Activated CD4-positive, alpha-beta T cell treated with anti-CD3 and anti-CD28 coated beads for 1 hour (primary cell): Measurements from ENCODE around the gene SLC35F4.
"Not testable (repeated sequence)": the region's sequence is repeated elsewhere in the genome, so short reads cannot be mapped to it uniquely, and the experiment has no call there.

Experiments
- DNase-seq: peaks from one replicate; pipeline ENCODE4 v3.0.0-alpha.2; 2020

SLC35F4 gene

GRCh38 chr14:57714487-57714931 lies 151.4 kb downstream of the SLC35F4 start:
- DNase-seq, result no peak

GRCh38 chr14:57712698-57713097 lies 153.2 kb downstream of the SLC35F4 start:
- DNase-seq, result no peak

GRCh38 chr14:57712102-57712501 lies 153.8 kb downstream of the SLC35F4 start:
- no peak for DNase-seq

DNA sequence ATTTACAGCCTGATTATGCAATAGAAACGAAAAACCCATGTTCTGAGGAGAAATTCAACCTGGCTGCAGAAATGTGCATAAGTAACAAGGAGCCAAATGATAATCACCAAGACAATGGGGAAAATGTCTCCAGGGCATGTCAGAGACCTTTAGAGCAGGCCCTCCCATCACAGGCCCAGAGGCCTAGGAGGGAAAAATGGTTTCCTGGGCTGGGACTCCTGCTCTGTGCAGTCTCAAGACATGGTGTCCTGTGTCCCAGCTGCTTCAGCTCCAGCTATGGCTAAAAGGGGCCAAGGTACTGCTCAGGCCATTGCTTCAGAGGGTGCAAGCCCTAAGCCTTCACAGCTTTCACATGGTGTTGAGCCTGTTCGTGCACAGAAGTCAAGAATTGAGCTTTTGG lies 156.0 kb downstream of the SLC35F4 start:
- no peak for DNase-seq

DNA sequence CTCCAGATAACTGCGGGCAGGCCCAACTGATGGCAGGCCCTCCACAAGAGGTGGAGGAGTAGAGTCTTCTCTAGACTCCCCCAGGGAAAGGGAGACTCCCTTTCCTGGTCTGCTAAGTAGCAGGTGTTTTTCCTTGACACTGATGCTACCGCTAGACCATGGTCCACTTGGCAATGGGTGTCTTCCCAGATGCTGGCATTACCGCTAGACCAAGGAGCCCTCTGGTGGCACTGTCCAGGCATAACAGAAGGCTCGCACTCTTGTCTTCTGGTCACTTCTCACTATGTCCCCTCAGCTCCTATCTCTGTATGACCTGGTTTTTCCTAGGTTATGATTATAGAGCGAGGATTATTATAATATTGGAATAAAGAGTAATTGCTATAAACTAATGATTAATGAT lies 156.8 kb downstream of the SLC35F4 start:
- DNase-seq, result not testable (repeated sequence)

GRCh38 chr14:57707219-57707618 lies 158.7 kb downstream of the SLC35F4 start:
- DNase-seq, result no peak

GRCh38 chr14:57704763-57705162 lies 161.1 kb downstream of the SLC35F4 start:
- no peak for DNase-seq

- no peak for DNase-seq
Observed at GRCh38 chr14:57699947-57700346, 165.9 kb downstream of the SLC35F4 start.

DNA sequence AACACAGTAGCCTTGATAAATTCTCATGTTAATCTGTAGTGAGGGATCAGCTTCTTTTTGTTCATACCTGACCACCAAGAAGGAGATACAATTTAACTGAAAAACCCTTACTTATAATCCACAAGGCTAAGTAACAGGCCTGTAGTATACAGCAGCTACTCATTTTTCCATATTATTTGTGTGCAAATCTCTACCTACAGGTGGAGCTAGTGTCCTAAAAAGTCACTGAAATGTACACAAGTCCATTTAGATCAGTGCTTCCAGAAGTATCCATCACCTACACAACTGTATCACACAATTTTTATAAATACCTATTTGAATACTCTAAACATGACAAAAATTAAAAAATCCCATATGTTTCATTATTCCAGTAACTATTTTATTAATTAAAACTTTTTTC lies 173.2 kb downstream of the SLC35F4 start:
- DNase-seq, result no peak

GRCh38 chr14:57687416-57687815 lies 178.5 kb downstream of the SLC35F4 start:
- DNase-seq, result no peak

DNA sequence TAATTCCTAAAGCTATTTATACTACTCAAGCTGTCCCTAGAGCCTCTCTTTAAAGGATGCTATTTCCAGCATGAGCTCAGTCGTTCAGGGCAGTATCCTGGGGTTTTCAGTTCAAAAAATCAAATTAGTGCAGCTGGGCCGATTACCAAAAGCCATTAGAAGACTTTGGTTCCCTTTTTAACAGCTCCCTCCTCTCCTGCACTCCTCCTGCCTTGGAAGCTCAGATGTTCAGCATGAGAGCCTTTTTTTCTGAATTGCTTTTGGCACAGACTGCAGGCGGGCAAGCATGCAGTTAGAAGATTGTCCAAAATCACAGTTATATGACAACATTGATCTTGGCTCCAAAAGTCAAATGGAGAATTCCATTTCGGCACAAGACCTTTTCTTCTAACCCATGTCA lies 179.6 kb downstream of the SLC35F4 start:
- DNase-seq, result no peak

GRCh38 chr14:57671021-57671420 lies 194.9 kb downstream of the SLC35F4 start:
- no peak for DNase-seq

DNA sequence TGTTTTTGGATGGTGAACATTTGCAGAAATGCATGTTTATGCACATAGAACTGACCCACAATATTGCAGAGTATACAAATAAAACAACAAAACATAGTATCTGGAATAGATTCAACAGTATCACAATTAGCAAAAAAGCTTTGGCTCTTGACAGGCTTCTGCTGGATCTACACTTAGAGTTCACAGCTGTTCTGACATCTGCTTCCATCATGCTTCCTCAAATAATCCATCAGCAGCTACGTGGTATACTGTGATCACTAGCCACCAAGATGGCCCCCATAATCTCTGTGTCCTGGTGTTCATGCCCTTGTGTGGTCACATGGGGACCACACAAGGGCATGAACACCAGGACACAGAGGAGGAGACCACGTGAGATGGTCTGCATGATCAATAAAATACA lies 205.7 kb downstream of the SLC35F4 start:
- DNase-seq, result no peak

- DNase-seq, result no peak
Observed at GRCh38 chr14:57659052-57659451, 206.8 kb downstream of the SLC35F4 start.

- DNase-seq, result no peak
Observed at GRCh38 chr14:57657487-57657886, 208.4 kb downstream of the SLC35F4 start.

GRCh38 chr14:57656853-57657252 lies 209.0 kb downstream of the SLC35F4 start:
- no peak for DNase-seq

- no peak for DNase-seq
Observed at GRCh38 chr14:57652769-57653168, 213.1 kb downstream of the SLC35F4 start.

DNA sequence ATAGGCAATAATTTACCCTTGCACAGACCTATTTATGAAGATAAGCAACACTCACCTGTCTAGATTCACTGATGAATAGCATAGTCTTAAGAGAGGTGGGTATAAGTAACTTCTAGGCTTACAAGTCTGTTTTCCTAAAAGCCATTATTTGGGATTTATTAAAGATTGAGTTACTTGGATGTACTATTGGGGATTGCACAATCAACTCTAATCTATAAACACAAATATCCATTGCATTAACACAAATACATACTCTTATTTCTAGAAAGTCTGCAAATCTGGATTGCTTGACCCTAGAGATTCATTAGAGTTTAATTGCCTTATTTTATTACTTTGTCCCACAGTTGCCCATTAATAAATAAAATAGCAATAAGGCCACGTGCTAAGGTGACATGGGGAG lies 224.1 kb downstream of the SLC35F4 start:
- DNase-seq, result no peak

- no peak for DNase-seq
Observed at GRCh38 chr14:57640036-57640435, 225.9 kb downstream of the SLC35F4 start.

DNA sequence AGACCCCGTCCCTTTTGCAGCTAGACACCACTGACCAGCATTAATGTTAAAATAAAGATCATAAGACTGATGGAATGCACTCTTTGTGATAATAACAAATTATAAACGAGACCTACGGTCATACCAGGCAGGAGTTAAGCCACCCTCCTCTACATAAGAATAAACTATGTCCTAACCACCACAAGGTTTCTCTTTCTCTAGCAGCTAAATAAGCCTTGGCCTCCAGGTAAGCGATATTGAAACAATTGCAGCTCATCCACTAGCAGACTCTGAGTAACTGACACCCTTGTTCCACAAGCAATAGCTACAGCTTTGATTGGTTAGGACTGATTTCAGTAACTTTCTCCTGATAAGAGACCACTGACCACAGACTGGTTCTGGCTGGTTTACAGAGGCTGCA lies 228.0 kb downstream of the SLC35F4 start:
- DNase-seq, result no peak

GRCh38 chr14:57634335-57634734 lies 231.6 kb downstream of the SLC35F4 start:
- no peak for DNase-seq

DNA sequence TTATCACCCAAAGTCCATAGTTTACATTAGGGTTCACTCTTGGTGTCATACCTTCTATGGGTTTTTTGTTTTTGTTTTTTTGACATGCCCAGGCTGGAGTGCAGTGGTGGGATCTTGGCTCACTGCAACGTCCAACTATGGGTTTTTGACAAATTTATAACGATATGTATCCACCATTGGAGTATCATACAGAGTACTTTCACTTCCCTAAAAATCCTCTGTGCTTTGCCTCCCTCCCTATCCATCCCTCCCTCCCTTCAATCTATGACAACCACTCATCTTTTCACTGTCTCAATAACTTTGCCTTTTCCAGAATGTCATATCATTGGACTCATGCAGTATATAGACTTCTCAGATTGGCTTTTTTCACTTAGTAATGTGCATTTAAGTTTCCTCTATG lies 233.2 kb downstream of the SLC35F4 start:
- DNase-seq, result no peak

DNA sequence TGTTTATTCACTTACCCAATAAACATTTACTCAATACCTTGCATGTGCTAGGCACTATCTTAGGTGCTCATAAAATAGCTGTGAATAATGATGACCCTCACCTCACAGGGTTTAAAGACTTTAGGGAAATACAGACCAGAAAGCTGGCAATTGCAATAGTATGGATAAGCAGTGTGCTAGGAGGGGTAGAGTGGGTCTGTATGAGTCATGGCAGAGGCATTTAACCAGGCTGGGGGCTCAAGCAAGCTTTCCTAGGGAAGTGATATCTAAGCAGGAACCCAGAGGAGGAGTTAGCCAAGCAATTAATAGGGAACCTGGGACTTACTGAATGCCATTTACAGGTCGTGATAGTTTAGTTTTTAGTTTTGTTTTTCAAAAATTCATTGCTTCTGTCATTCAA lies 248.4 kb downstream of the SLC35F4 start:
- DNase-seq, result no peak

- no peak for DNase-seq
Observed at GRCh38 chr14:57612946-57613345, 252.9 kb downstream of the SLC35F4 start.

- DNase-seq, result no peak
Observed at GRCh38 chr14:57611555-57612075, 254.3 kb downstream of the SLC35F4 start.

GRCh38 chr14:57610631-57611030 lies 255.3 kb downstream of the SLC35F4 start:
- no peak for DNase-seq
